D721Med (cell line): ENCODE results near the gene NCKAP5.

ENCODE experiments used
- DNase-seq: peaks from one replicate; pipeline ENCODE4 v3.0.0; 2011; ENCODE audit warnings: low spot score; ENCODE audit not compliant: insufficient read length
- FAIRE-seq: peaks from 2 replicates; lab custom pipeline; 2011; peaks lifted over from hg19 to GRCh38; lab: Jason Lieb, UNC
- TF ChIP-seq, protein P1 (sequence below): IDR thresholded peaks from 2 replicates; pipeline ENCODE4 v1.5.1; 2012; ENCODE audit warnings: mild to moderate bottlenecking, control low read depth; ENCODE audit not compliant: insufficient read depth; ENCODE audit errors: missing control alignments

NCKAP5 gene

DNA sequence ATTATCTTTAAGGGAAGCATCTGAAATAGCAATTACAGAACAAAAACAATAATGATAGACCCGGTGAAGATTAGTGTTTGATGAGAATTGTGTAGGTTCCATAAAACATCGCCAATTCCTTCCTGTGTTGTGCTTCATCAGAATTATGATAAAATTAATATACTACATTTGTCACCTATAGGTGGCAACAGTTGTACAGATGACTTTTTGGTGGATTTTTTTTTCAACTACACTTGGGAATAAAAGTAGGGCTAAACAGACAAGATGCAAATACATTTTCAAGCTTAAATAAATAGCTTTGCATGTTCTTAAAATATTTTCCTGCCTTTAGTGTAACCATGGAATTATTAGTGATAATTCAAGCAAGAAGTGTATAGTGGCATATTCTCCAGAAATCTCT is 891.3 kb downstream of the NCKAP5 start:
- DNase-seq (no peak), FAIRE-seq (no peak)
- TF ChIP-seq, protein P1, sequence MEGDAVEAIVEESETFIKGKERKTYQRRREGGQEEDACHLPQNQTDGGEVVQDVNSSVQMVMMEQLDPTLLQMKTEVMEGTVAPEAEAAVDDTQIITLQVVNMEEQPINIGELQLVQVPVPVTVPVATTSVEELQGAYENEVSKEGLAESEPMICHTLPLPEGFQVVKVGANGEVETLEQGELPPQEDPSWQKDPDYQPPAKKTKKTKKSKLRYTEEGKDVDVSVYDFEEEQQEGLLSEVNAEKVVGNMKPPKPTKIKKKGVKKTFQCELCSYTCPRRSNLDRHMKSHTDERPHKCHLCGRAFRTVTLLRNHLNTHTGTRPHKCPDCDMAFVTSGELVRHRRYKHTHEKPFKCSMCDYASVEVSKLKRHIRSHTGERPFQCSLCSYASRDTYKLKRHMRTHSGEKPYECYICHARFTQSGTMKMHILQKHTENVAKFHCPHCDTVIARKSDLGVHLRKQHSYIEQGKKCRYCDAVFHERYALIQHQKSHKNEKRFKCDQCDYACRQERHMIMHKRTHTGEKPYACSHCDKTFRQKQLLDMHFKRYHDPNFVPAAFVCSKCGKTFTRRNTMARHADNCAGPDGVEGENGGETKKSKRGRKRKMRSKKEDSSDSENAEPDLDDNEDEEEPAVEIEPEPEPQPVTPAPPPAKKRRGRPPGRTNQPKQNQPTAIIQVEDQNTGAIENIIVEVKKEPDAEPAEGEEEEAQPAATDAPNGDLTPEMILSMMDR = peak; percentile 36

DNA sequence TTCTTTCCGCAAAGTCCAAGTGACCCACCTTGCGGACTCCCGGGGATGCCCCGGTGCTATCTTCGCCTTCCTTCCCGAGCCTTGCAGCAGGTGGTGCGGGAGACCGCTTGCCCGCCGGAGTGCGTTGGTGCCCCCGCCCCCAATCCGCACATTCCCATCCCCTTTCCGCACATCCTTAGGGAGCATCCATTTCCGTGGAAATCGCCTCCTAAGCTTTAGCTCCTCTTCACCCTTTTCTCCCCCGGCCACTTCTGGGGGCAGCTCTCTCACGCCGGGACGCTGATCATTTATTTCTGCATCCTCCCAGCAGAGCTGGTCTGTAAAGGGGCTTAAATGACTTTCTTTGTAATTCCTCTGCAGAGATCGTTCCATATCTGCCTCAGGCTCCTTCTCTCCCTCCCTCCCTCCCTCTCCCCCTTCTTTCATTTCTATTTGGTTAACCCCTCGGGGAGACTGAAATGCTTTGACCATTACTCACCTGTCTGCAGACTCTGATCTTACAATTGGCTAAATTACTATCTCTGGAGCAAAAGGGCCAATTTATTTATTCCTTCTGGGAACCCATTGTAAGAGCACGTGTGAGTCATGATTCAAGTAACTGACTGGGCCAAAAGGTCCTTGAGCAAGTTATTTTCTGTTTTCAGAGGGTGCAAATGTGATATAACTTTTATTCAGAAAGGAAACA is 897.0 kb downstream of the NCKAP5 start:
- TF ChIP-seq, protein P1 = no peak
- DNase-seq (no peak), FAIRE-seq (no peak)

DNA sequence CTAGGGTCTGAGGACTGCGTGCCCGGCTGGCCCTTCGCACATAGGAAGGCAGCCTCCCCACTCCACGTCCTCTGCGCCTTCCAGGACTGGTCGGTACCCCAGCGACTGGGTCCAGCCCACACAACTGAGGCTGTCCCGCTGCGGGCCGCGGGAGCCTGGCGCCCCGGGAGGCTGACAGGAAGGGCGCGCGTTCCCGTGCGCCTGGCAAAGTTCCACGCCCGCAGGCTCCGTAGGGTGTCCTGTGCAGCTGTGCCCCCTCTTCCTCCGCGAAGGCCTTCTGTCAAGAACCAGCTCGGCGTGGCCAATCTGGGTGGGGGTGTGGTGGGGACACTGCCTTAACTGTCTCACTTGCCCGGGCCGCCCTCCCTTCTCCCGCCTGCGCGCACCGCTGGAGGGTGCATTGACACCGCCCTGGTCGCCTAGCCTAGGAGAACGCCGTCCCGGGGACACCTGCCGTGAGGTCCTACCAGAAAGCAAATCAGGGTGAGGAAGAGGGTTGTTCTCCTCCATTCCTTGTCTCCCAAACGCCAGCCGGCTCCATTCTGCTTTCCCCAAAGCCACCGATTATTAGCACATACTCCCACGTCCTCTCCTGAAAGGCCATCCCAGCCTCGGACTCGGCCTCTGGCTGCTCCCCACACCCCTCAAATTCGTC is 897.6 kb downstream of the NCKAP5 start:
- TF ChIP-seq, protein P1 = no peak
- no peak for FAIRE-seq
- no peak for DNase-seq

DNA sequence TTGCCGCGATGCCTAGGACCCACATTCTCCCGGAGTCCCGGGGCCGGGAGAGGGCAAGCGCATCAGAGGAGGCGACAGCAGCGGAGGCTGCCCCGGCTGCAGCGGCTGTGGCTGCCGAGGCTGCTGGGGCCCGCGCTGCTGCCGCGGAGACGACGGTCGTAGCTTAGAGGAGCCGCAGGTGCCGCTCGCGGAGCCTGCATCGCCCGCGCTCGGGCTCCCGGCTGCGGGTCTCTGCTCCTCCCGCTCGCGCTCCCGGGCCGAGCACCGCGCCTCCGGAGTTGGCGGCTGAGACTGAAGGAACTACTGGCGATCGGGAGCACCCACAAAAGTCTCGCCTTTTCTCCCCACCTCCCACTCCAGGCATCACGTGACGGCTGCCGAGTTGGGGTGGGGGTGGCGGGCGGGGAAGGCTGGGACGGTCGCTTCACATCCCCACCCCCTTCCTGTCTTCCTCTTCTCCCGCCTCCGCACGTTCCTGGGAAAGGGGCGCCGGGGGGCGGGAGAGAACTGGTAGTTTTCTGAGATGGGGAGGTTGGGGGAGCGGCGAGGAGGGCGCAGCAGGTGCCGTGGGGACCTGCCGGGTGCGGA is 898.3 kb downstream of the NCKAP5 start, which contains the start of gene LYPD1:
Gene LYPD1 (minus strand): TSS at position 298 of the 588 bp plus-strand sequence. CDS start 273 bp downstream, at position 25.
- FAIRE-seq (no peak), DNase-seq (no peak)
- TF ChIP-seq, protein P1 = no peak

DNA sequence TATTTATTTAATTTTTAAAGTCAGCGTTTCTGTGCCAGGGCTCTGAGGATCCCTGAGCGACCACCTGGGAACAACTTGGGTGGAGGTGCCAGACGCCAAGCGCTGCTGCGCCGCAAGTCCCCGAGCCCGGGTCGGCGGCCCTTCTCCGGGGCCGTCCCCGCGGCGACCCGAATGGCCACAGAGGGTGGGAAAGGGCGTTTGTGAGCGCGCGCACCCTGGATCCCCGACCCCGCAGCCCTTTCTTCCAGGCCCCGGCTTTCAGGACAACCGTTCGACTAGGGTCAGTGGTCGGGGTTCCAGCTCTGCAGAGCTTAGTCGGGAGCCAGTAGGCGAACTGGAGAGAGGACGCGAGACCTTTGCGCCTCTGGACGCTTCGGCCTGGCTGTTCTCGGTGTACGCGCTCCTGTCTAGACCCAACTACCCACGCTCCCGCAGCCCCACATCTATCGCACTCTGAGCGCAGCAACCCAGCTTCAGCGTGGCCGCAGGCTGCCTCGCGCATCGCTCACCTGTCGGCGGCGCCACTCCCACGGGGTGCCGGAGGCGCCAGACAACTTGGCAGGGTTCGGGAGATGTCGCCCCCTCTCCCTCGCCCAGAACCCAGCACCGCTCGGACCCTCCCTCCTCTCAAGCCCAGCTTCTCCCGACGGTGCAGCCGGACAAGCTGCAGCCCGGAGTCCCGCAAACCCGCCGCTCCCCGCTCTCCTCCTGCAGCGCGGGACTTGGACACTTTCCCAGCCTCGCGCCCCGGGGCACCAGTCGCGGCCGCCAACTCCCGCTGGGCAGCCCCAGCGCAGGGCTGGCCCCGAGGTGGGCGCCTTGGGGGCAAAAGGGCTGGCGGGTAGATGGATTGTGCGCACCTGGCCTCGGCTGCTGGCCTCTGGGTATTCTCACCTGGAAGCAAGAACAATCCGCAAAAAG is 899.0 kb downstream of the NCKAP5 start:
- TF ChIP-seq, protein P1 = peak; percentile 12
- FAIRE-seq (no peak), DNase-seq (no peak)

DNA sequence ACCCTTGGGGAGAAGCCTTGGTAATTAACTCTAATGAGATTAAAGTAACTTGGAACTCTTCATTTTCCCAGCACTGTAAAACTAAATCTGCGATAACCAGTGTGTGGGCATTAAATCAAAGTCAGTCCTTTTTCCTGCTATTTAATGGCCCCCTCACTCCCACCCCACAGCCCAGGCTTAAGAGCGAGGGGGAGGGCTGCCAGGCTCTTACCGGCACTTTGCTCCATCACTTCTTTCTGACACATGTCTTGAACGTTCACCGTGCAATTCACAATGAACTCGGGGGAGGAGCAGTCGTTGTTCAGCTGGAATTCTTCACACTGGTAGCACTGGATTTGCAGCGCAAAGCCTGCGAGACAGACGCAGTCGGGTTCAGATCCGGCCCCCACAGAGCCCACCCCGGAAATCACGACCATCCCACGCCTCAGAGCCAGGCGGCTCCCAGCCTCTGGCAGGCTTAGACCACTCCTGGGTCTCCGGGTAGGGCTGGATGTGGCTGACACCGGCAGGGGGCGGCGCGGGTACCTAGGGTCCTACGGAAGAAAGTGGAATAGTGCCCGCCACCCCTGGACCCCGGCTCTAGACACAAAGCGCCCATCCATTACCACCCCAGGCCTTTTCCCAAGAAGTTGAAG is 900.0 kb downstream of the NCKAP5 start:
- no peak for FAIRE-seq

More for the DNA sequence above, 900.0 kb downstream of the NCKAP5 start:
- no peak for DNase-seq
- TF ChIP-seq, protein P1 = peak; percentile 42
